GM21515 (cell line): ENCODE results near the gene BFSP2.
"Not testable (repeated sequence)": the region's sequence is repeated elsewhere in the genome, so short reads cannot be mapped to it uniquely, and the experiment has no call there.

Experiments
- ATAC-seq: cut with Tn5 transposase; IDR thresholded peaks from one replicate; pipeline ENCODE4 v1.9.1; 2021; ENCODE audit not compliant: unreplicated experiment

Gene BFSP2

DNA sequence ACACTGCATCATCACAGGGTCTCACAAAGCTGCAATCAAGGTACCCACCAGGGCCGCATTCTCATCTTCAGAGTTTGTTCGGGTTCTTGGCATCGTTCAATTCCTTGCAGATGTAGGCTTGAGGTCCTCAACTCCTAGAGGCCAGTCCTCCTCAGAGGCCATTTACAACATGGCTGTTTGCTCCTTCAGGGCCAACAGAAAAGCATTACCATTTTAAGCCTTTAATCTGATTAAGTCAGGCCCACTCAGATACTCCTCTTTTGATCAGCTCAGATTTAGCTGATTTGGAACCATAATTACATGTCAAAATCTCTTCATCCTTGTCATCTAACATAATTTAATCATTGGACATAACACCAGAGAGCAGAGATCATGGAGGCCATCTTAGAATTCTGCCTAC is 55.4 kb downstream of the BFSP2 start:
- no peak for ATAC-seq

DNA sequence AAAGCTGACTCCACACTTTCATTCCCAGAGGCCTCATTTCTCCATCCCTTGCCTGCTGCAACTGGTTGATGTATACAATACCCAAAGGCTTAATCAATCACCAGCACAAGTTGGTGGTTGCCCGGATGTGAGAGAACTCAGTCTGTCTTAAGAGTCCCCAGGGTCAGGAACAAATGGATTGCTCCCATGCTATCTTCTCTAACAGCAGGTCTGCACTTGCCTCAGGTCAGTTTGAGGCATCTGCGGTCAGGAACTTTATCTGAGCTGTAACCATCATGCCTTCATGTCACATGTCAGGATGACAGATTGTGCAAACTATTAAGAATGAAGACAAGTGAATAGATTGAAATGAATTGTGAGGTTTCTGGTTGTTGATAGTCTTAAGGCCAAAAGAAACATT is 56.1 kb downstream of the BFSP2 start:
- ATAC-seq, result no peak

DNA sequence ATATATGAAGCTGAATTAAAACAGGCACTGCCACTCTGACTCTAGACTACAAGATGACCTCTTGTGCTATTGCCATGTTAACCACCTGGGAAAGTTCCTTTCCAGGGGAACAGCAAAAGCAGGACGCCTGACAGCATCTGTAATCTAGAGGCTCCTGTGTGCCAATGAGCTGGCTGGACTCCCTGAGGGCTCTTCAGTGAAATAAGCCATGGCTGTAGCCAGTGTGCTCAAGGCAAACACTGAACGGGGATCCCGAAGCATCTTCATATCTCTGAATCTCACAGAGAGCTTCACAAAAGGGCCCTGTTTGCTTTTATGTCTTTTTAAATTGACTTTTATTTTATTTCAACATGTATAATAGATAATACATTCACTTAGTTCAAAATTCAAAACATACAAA is 57.2 kb downstream of the BFSP2 start:
- no peak for ATAC-seq

DNA sequence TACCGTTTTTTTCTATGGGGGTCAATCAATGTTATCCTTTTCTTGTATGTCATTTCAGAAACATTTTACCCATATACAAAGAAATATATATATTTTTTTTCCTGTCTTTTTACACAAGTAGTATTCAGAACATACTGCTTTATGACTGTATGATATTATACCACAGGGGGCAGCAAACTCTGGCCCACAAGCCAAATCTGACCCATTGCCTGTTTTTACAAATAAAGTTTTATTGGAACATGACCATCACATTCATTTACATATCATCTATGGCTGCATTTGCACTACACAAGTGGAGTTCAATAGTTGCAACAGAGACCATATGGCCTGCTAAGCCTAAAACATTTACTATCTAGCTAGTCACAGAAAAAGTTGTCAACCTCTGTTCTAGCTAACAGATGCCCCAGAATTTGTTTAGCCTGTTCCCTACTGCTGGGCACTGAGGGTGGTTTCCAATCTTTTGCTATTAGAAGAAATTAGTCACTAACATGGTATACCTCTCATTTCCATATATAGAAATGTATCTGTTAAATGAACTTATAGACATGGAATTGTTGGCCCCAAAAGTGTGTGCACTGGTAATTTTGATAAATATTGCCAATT is 57.7 kb downstream of the BFSP2 start:
- ATAC-seq, result no peak

DNA sequence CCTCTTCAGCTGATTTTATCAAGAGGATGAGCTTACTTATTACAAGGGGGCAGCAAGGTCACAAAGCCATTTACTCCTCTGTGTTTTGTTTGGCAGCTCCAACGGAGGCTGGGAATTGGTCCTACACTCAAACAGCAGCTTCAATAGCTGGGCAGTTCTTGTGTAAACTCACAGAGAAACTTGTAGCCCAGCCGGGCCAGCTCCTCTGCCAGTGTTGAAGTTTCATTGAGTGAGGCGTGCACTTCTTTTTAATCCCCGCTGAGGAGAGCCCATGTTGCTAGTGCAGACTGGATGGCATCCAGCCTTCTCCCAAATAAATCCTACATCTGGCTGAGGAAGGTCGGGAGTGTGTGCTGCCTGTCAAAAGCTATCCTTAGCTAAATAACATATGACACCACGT is 59.5 kb downstream of the BFSP2 start:
- no peak for ATAC-seq

DNA sequence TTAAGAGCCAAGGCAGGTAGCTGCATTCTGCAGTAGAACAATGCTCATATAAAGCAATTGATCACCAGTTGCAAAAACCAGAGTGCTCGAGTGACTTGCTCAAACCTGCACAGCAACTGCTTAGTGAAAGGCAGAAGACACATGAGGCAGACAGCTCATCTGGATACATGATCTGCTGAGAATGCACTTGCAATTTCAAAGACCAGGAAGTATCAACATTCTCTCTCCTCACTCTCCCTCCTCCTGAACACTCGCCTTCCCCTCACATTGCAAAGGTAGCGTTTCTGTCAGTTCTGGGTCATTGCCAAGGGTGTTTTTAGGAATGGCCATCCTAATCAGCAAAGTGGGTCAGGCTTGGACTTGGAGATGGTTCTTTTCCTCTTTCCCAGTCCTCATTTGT is 61.0 kb downstream of the BFSP2 start:
- ATAC-seq, result no peak

DNA sequence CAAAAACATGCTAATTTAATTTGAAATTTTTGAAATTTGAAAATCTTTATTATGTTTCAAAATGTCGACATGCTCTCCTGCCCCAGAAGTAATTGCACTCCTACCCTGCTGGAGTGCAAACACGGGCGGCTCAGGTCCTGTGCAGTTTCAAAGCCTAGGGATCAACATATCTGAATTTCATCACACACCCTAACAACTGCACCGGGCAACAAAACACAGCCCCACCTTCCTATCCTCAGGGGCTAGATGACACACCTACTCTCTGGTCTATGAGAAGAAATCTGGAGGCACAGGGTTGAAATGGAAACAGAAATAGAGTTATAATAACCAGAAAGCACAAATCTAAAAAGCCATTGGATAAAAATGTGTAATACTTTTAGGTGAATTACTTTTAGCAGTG is 61.4 kb downstream of the BFSP2 start:
- no peak for ATAC-seq

DNA sequence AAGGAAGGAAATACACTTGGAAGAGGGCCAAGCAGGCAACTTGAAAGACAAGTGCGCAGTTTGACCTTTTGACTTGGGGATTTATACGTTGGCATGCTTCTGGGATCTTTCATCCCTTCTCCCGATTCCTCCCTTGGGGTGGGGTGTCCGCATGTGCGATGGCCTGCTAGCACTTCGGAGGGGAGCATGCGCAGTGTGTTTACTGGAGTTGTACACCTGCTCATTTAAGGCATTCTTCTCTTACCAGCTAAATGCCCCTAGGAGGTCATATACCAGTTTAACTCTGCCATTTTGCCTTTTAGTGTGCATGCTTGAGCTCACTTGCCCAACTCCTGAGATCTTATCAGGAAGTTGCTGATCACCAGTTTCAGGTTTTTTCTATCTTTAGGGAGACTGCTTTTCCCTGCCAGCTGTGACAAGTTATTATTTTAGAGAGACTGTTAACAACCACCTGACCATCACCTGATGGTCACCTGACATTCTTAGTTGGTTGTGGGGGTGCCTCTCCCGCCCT is 63.5 kb downstream of the BFSP2 start:
- ATAC-seq, result no peak

DNA sequence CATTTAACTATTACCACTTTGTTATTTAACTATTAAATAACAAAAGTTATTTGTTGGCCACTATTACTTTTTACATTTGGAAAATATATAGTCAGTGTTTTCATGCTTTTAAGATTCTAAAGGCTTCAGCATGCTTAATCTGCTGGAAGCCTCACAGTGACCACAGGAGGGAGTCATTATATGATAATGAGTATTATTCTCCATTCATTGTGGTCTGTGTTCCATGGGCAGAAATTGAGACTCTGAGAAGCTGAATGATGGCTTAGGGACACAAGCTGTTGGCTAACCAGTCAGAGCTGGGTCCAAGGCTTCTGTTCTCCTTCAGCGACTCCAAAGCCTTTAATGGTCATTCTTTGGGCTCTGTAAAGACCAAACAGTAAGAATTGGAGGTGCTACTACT is 64.7 kb downstream of the BFSP2 start:
- no peak for ATAC-seq

DNA sequence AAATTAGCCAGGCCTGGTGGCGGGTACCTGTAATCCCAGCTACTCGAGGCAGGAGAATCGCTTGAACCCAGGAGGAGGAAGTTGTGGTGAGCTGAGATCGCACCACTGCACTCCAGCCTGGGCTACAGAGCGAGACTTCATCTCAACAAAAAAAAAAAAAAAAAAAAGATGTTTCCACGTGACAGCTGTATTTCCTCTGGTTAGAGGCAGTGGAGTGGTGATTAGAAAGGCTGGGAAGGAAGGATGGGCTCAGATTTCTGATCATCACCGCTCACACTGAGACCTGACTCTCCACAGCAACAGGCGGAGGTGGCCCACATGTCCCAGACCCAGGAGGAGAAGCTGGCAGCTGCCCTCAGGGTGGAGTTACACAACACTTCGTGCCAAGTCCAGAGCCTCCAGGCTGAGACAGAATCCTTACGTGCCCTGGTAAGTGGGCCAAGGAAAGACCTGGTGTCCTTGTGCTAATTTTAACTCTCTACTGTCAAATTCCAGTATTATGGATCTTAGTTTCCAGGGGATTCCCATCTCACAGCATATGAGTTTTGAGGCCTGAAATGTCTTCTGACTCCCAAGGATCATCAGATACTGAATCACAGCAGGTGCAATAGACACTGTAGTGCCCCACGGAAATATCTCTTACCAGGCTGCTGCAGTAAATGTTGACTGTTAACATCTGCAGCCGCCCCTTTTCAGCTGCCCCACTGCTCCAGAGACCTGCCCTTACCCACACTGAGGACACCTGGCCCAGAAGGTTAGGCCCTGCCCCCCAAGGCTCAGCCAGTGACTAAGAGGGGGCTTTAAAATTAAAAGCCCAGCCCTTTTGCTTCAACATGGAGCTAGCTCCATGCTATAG is 66.9 kb downstream of the BFSP2 start:
- no peak for ATAC-seq

DNA sequence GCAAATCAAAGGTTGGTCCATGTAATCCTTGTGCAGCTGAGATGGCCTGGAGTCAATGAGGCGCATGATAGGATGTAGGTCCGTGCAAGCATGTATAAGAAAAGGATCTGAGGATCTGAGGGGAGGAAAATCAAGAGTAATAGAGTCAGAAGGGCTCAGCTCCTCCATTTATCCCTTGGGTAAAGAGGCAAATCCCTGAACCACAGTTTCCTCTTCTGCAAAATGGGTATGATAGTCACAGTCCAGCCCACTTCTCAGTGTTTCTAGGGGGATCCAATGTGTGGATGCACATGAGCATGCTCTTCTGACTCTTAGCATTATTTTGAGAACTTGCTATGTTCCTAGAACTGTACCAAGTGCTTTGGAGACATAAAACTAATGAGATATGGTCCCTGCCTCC is 67.9 kb downstream of the BFSP2 start:
- no peak for ATAC-seq

DNA sequence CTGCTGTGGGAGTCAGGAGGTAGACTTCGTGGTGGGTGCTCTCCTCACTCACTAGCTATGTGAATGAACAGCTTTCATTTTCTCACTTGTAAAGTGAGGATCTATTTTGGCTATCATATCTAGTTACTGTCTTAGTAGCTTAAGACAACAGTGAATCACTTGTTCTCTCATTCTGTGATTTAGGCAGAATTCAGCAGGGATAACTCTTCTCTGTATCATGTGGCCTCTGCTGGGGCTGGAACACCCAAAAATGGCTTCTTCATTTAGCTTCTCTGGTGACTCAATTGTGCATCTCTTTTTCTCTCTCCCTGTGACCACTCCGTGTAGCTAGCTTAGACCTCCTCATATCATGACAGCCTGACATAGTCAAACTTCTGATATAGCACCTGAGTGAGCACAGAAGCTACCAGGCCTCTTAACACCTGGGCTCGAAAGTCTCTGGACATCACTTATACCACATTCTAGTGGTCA is 68.4 kb downstream of the BFSP2 start:
- no peak for ATAC-seq

DNA sequence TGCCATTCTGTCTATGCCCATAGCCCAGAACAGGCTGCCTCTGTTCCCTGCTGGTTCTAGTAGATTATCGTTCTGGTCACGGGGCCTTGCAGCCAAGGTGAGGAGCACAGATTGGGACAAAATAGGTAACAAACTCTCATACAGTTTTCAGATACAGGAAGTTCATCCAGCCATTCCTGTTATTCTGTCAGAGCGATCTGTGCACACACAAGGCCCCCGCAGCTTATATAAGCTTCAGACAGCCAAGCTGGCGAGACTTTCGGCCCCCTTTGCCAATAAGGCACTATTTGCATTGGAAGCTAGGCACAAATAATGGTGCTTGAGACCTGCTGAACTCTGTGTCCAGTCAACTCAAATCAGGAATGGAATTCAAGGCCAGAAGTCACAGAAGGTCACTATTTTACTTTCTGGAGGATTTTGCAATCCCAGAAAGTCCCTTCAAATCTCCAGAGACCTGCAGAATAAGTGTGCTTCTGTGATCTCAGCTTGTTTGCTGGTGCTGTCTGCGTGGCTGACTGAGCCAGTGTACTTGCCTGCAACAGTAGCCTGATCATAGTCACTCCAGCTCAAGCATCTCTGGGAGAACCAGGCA is 69.4 kb downstream of the BFSP2 start:
- no peak for ATAC-seq

DNA sequence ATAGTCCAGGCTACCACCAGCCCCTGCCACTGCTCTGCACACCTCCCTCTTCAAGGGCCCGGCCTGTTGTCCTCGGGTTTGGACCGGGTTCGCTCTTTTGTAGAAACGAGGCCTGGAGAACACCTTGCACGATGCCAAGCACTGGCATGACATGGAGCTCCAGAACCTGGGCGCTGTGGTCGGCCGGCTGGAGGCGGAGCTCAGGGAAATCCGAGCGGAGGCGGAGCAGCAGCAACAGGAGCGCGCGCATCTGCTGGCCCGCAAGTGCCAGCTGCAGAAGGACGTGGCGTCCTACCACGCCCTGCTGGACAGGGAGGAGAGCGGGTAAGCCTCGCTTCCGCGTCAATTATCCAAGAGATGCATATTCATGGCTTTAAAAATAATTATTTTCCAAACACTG is 72.4 kb downstream of the BFSP2 start:
- no peak for ATAC-seq

DNA sequence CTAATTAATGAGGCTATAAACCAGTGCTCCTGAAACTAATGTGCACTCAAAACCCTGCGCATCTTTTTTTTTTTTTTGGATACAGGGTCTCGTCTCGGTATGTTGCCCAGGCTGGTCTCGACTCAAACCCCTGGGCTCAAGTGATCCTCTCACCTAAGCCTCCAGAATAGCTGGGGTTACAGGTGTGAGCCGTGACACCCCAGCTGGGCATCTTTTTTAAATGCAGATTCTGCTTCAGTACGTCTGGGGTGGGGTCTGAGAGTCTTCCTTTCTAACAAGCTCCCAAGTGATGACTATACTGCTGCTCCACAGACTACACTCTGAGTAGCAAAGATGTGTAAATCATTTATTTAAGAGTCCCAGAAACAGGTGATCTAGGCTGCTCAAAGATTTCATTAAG is 73.0 kb downstream of the BFSP2 start:
- ATAC-seq, result no peak

DNA sequence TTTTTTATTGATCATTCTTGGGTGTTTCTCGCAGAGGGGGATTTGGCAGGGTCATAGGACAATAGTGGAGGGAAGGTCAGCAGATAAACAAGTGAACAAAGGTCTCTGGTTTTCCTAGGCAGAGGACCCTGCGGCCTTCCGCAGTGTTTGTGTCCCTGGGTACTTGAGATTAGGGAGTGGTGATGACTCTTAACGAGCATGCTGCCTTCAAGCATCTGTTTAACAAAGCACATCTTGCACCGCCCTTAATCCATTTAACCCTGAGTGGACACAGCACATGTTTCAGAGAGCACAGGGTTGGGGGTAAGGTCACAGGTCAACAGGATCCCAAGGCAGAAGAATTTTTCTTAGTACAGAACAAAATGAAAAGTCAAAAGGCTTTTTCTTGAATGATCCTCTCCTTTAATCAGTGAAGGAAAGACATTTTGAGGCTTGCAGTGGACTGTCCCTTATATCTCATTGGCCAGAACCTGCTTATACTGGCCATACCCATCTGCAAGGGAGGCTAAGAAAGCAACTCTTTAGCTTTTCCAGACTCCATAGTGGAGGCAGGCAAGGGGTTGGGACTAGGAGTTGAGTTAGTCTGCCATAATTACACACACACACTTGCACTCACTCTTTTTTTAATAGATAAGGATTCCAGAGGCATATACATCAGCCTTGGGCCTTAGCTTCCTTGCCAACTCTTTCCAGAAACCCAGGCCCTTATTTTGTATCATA is 73.8 kb downstream of the BFSP2 start:
- not testable (repeated sequence) for ATAC-seq

DNA sequence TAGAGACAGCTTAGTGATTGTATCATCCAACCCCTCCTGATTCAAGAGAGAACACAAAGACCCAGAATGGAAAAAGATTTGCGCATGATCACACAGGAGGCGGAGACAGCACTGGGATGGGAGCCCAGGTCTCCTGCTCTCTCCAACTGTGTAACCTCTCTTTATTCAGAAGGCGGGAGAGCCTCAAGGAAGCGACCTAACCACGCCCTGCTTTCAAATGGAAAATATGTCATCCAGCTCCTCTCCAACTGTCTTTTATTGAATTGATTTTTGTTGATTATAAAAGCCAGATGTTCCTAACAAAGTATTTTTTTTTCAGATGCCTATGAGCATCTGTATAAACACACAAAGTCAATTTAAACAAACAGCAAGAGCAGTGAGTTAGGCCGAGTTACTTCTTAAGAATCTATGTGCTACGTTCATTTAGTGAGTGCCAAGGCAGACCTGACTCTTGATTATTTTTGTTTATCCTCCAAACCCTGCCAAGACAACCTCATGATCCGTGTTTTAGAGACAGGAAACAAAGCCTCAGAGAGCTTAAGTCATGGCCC is 74.5 kb downstream of the BFSP2 start:
- no peak for ATAC-seq

DNA sequence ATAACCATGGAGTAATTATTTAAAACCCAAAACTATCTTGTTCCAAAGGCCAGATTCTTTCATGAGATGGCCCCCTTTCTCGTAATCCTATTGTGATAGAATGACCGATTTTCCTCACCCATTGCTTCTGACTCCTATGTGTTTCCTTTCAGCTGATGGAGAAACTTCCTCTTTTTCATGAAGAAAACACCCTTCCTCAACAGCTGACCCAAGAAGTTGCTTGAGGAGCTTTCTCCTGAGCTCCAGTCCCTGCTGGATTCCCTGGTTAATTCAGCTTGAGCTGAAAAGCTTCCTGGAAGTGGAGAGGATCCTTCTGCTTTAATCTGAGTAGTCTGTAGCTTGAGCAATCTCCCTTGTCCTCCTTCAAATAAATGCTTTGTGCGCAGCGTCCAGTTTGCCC is 75.0 kb downstream of the BFSP2 start:
- no peak for ATAC-seq

DNA sequence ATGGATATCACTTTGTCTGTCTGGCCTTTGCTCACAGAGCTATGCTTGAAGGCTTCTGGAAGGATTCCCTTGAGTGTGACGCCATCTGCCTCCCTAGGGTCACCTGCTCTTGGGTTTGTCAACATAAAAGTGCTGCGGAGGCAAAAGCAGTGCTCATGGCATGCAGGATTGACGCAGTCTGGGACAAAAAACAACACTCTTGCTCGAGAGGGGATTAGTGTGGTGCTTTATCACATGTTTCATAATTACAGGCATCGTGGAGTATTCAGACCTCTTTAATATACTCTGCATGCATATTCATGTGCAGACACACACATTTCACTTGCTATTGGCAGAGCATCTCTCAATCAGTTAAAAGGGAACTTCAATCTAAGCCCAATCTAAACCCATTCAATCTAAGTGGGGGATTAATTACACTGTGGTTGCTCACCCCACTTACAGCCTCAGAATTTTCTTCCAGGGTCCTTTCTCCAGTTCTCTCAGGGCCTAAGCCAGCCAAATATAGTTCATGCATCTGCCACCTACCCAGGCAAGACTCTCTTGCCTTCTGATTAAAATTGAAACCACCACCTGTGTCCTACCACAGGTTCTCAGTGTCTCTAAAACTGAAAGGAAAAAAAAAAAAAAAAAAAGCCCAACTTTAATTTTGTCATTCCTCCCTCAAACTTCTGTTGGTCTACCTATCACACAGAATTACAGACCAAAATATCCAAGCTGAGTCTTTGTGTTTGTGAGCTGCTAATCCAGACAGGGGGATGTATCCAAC is 75.6 kb downstream of the BFSP2 start:
- peak; percentile 79 for ATAC-seq

DNA sequence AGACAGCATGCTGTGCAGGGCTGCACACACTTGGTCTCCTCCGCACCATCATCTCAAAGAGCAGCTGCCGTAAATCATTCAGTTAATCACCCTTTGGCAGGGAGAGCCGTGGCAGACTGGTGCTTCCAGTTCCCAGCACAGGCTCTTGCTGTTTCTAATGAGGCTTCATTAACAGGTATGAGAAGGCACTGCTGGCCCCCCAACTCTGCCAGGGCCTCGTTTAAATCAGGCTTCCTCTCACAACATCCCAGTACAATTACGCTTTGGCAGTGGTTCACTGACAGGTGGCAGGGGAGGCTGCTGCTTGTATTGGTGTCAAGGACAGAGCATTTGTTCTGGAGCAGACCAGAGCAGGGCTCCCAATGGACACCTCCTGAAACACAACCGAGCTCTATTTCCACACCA is 77.1 kb downstream of the BFSP2 start:
- no peak for ATAC-seq
